GM12891 (cell line): ENCODE data around the gene NUP93.

Experiments used
- POLR2A ChIP-seq: IDR thresholded peaks from 2 replicates; pipeline ENCODE4 v1.6.1; 2011; ENCODE audit warnings: low read depth, low read length, control low read depth
- POLR2AphosphoS5 ChIP-seq: IDR thresholded peaks from 2 replicates; pipeline ENCODE4 v1.6.1; 2011; ENCODE audit warnings: low read depth, low read length, control low read depth
- TAF1 ChIP-seq: IDR thresholded peaks from 2 replicates; pipeline ENCODE4 v1.6.1; 2011; ENCODE audit warnings: low read depth, low read length, control low read depth

DNA sequence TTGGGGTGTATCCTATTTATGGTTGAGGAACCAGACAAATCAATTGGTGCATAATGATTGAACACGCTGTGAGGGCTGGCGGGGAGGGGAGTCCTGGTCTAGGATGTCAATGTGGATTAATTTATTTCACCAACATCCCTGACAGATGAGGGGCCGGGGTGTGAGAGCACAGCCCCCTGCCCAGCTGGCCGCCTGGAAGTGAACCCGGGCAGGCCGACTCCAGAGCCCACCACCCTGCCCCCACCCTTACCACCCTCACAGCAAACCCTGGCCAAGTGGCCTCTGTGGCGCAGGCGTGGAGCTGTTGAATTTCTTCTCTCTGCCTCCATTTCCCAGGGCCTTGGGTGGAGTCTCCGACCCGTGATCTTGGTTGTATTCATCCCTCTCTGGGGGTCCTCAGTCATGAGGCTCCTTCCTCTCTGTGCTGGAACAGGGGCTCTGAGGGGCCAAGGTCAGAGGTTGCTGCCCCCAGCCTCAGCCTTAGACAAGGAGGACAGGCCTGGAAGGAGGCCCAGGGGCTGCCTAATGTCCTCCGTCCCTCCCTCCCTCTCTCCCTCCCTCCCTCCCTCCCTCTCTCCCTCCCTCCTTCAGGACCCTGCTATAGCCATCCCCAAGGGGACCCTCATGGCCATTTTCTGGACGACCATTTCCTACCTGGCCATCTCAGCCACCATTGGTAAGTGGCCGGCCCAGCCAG is 147.7 kb downstream of the NUP93 start:
- no peak for TF ChIP-seq POLR2AphosphoS5
- no peak for TF ChIP-seq POLR2A
- TF ChIP-seq TAF1, result no peak
